PFSK-1 (cell line): Measurements from ENCODE around the gene SLC15A1. TPM values are rescaled to one million over a fixed set of nuclear protein-coding genes. Genes with fewer than 3 reads are reported as not detected.

Experiments used
- FOXP2 ChIP-seq: optimal IDR thresholded peaks from 2 replicates; pipeline ENCODE3; 2011; ENCODE audit warnings: borderline replicate concordance, control low read depth, inconsistent platforms; ENCODE audit not compliant: insufficient read depth; ENCODE audit errors: extremely low read length, extremely low read depth
- POLR2AphosphoS5 ChIP-seq: IDR thresholded peaks from 2 replicates; pipeline ENCODE4 v1.6.1; 2012; ENCODE audit warnings: low read depth, mild to moderate bottlenecking, control low read depth, low read length, moderate library complexity
- REST ChIP-seq, 2 experiments: IDR thresholded peaks; 2 replicates each; pipeline versions ENCODE4 v1.6.1 to v1.8.0; 2011 to 2012; ENCODE audit warnings: low read depth in 2 of 2, low read length in 2 of 2, control low read depth in 1 of 2, inconsistent platforms in 1 of 2, mild to moderate bottlenecking in 1 of 2, moderate library complexity in 1 of 2; ENCODE audit not compliant: insufficient read depth in 1 of 2
- SIN3A ChIP-seq: IDR thresholded peaks from 2 replicates; pipeline ENCODE4 v1.6.1; 2012; ENCODE audit warnings: mild to moderate bottlenecking, low read length, moderate library complexity, borderline replicate concordance; ENCODE audit not compliant: insufficient read depth
- TAF1 ChIP-seq: IDR thresholded peaks from 2 replicates; pipeline ENCODE4 v1.6.1; 2012; ENCODE audit warnings: low read length, control low read depth, borderline replicate concordance; ENCODE audit not compliant: insufficient read depth
- polyA plus RNA-seq: library from polyadenylated mRNA; unstranded; fragments of >200 nt; gene quantifications from one replicate; pipeline ENCODE4 v1.2.1, GENCODE V29; 2012; ENCODE audit warnings: low read depth, missing spikeins; ENCODE audit not compliant: insufficient read length

Gene SLC15A1
- polyA plus RNA-seq = 0.80 TPM

- TF ChIP-seq POLR2AphosphoS5 (no peak), TAF1 (no peak), REST (IDR thresholded peaks at IDR 0.05; ENCODE audit: insufficient read depth in 1 of 2, low read depth in 2 of 2, low read length in 2 of 2) (no peak), SIN3A (no peak), FOXP2 (no peak)
Observed at GRCh38 chr13:98752467-98753290, at the start of gene SLC15A1. TSS of gene SLC15A1 (minus strand) at chr13:98752672. CDS start at chr13:98752598, 74 bp downstream.

- TF ChIP-seq SIN3A (no peak), REST (IDR thresholded peaks at IDR 0.05; ENCODE audit: insufficient read depth in 1 of 2, low read depth in 2 of 2, low read length in 2 of 2) (no peak), FOXP2 (no peak), TAF1 (no peak), POLR2AphosphoS5 (no peak)
Observed at GRCh38 chr13:98801626-98802418, 49.4 kb upstream of the SLC15A1 start.

GRCh38 chr13:98800078-98800477 lies 47.6 kb upstream of the SLC15A1 start:
- TF ChIP-seq TAF1 (no peak), POLR2AphosphoS5 (no peak), REST (IDR thresholded peaks at IDR 0.05; ENCODE audit: insufficient read depth in 1 of 2, low read depth in 2 of 2, low read length in 2 of 2) (no peak), SIN3A (no peak), FOXP2 (no peak)

GRCh38 chr13:98798849-98799645 lies 46.6 kb upstream of the SLC15A1 start:
- TF ChIP-seq REST (IDR thresholded peaks at IDR 0.05; ENCODE audit: insufficient read depth in 1 of 2, low read depth in 2 of 2, low read length in 2 of 2) (no peak), FOXP2 (no peak), SIN3A (no peak), TAF1 (no peak), POLR2AphosphoS5 (no peak)
